Measurements from ENCODE around the gene FAHD1. TPM values are rescaled to one million over a fixed set of nuclear protein-coding genes. Genes with fewer than 3 reads are reported as not detected.
A peak's percentile ranks its signal among the peaks of the same experiment; 100 is the strongest.

FAHD1 gene
- total RNA-seq, 1 donor from 2014 or later: 26.5 TPM

GRCh38 chr16:1823821-1824220 is 3.2 kb upstream of the FAHD1 start:
- Mint-ChIP-seq H3K36me3 (ENCODE audit: unreplicated experiment) (no peaks in the 10 kb centered on the region), H3K27ac (ENCODE audit: unreplicated experiment) (peak overlapping the region; percentile 84), H3K9me3 (ENCODE audit: unreplicated experiment) (peaks cover 9% of the 10 kb centered on the region), H3K4me3 (ENCODE audit: unreplicated experiment) (peak overlapping the region; percentile 58), H3K4me1 (ENCODE audit: low read depth, unreplicated experiment) (peaks cover 15% of the 10 kb centered on the region), H3K27me3 (ENCODE audit: unreplicated experiment) (peaks cover 2% of the 10 kb centered on the region)
- peak; percentile 69 for DNase-seq
- TF ChIP-seq, protein P1, sequence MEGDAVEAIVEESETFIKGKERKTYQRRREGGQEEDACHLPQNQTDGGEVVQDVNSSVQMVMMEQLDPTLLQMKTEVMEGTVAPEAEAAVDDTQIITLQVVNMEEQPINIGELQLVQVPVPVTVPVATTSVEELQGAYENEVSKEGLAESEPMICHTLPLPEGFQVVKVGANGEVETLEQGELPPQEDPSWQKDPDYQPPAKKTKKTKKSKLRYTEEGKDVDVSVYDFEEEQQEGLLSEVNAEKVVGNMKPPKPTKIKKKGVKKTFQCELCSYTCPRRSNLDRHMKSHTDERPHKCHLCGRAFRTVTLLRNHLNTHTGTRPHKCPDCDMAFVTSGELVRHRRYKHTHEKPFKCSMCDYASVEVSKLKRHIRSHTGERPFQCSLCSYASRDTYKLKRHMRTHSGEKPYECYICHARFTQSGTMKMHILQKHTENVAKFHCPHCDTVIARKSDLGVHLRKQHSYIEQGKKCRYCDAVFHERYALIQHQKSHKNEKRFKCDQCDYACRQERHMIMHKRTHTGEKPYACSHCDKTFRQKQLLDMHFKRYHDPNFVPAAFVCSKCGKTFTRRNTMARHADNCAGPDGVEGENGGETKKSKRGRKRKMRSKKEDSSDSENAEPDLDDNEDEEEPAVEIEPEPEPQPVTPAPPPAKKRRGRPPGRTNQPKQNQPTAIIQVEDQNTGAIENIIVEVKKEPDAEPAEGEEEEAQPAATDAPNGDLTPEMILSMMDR (IDR thresholded peaks at IDR 0.05; ENCODE audit: partially characterized antibody, unreplicated experiment): no peak

DNA sequence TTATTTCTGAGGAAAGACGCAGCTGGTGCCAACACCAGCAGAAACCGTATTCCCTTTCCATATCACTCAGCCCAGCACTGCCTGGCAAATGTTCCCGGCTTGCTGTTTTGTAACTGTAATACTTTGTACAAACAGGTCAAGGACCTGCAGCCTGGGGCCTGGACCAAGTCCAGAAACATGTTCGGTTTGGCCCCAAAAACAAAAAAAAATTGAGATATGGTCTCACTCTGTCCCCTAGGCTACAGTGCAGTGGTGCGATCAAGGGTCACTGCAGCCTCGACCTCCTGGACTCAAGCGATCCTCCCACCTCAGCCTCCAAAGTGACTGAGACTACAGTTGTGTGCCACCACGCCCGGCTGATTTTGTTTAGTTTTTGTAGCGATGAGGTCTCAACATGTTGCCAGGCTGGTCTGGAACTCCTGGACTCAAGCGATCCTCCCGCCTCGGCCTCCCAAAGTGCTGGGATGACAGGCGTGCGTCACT is 1.6 kb upstream of the FAHD1 start:
- TF ChIP-seq, protein P1 (IDR thresholded peaks at IDR 0.05; ENCODE audit: partially characterized antibody, unreplicated experiment): no peak
- H3K27me3 Mint-ChIP-seq (ENCODE audit: unreplicated experiment): peaks cover 2% of the 10 kb centered on the region
- H3K4me3 Mint-ChIP-seq (ENCODE audit: unreplicated experiment): peak overlapping the region; percentile 90
- DNase-seq: no peak
- H3K27ac Mint-ChIP-seq (ENCODE audit: unreplicated experiment): no peak overlapping the region
- peaks cover 9% of the 10 kb centered on the region for H3K9me3 Mint-ChIP-seq (ENCODE audit: unreplicated experiment)
- H3K4me1 Mint-ChIP-seq (ENCODE audit: low read depth, unreplicated experiment): peaks cover 16% of the 10 kb centered on the region
- H3K36me3 Mint-ChIP-seq (ENCODE audit: unreplicated experiment): no peaks in the 10 kb centered on the region

DNA sequence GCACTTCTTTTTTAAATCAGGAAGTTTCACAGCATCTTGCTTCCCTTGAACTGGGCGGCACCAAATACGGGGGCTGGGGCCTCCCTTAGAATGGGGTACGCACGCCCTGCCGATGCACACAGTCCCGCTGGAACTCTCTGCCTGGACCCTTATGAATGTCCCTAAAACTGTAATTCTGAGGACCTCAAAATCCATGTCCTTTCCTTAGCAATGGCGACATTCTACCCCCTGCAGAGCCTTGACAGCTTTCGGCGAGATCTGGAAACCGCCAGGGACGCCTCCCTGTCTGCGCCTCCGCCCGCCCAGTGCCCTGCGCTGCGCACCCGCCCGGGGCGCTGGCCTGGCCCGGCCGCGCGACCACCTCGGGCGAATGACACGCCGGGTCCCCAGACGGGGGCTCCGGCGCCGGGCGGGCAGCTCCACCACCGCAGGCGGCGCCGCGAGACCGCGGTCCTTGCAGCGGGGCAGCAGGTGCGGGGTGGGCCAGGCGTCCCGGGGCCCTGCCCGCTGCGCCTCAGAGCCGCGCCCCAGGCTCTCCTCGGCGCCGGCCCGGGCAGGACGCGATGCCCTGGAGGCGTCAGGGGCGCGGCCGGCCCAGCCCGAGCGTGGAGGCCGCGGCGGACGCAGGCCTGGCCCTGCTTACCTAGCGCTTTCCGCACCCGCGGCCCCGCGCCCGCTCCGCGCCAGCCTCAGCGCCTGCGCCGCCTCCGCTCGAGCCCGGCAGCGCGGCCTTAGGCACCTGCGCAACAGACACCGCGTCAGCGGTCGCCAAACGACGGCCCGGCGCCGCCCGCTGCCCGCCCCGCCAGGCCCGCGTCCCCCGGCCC is 929 bp upstream of the FAHD1 start:
- TF ChIP-seq, protein P1 (IDR thresholded peaks at IDR 0.05; ENCODE audit: partially characterized antibody, unreplicated experiment): no peak
- peaks cover 9% of the 10 kb centered on the region for H3K9me3 Mint-ChIP-seq (ENCODE audit: unreplicated experiment)
- DNase-seq: peak; percentile 70

DNA sequence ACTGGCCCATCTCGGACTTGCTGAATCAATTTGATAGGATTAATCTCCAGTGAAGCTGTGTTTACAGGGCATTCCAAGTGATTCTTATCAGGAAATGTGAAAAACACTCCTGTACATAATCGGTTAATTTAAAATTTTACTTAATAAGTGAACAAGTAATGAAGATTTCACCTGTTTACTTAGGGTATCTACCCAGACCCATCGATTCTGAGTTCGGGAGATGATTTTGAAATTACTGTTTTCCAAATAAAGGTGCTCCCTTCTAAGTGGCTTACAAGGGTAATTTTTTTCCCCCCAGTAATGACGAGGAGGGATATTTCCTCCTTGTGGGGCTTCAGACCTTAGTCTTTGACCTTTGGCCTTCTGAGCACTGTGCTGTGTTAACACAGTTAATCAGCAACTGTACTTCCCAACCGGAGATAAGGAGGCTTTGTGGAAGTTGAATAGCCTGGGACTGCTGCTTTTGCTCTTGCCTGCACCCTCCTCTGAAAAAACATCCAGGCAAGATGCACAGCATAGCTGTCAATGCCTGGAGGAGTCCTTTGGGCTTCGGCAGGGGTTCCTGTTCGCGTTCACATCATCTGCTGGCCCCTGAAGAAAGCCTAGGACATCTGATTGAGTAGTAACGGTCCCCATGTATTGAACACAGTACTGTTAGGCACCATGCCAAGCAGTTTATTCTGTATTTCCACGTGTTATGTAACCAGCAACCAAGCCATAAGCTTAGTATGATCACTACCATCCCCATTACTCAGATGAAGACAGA is 1.8 kb downstream of the FAHD1 start:
- H3K4me1 Mint-ChIP-seq (ENCODE audit: low read depth, unreplicated experiment): peaks cover 17% of the 10 kb centered on the region
- no peaks in the 10 kb centered on the region for H3K36me3 Mint-ChIP-seq (ENCODE audit: unreplicated experiment)
- TF ChIP-seq, protein P1 (IDR thresholded peaks at IDR 0.05; ENCODE audit: partially characterized antibody, unreplicated experiment): no peak
- H3K27me3 Mint-ChIP-seq (ENCODE audit: unreplicated experiment): peaks cover 2% of the 10 kb centered on the region
- H3K27ac Mint-ChIP-seq (ENCODE audit: unreplicated experiment): no peak overlapping the region
- H3K4me3 Mint-ChIP-seq (ENCODE audit: unreplicated experiment): peak overlapping the region; percentile 95
- DNase-seq: no peak
- peaks cover 9% of the 10 kb centered on the region for H3K9me3 Mint-ChIP-seq (ENCODE audit: unreplicated experiment)

More for the DNA sequence above, 929 bp upstream of the FAHD1 start:
- Mint-ChIP-seq H3K4me1 (ENCODE audit: low read depth, unreplicated experiment) (peaks cover 18% of the 10 kb centered on the region), H3K27me3 (ENCODE audit: unreplicated experiment) (peaks cover 2% of the 10 kb centered on the region), H3K4me3 (ENCODE audit: unreplicated experiment) (peak overlapping the region; percentile 90), H3K27ac (ENCODE audit: unreplicated experiment) (no peak overlapping the region), H3K36me3 (ENCODE audit: unreplicated experiment) (no peaks in the 10 kb centered on the region)
